IMR-90 (cell line): ENCODE measurements around the gene AEN.

Source experiments
- MXI1 ChIP-seq: IDR thresholded peaks from 2 replicates; pipeline ENCODE4 v1.6.1; 2012; ENCODE audit warnings: low read depth, mild to moderate bottlenecking, low read length, moderate library complexity, borderline replicate concordance
- POLR2A ChIP-seq: IDR thresholded peaks from 2 replicates; pipeline ENCODE4 v1.6.1; 2012; ENCODE audit warnings: mild to moderate bottlenecking, low read depth, low read length
- RCOR1 ChIP-seq: IDR thresholded peaks from 2 replicates; pipeline ENCODE4 v1.6.1; 2012; ENCODE audit warnings: mild to moderate bottlenecking, low read length, improper control_type of control experiment; ENCODE audit not compliant: insufficient replicate concordance
- RFX5 ChIP-seq: IDR thresholded peaks from 2 replicates; pipeline ENCODE4 v1.8.0; 2012; ENCODE audit warnings: low read depth, mild to moderate bottlenecking, low read length, moderate library complexity
- TF ChIP-seq, protein P1 (sequence below): conservative IDR thresholded peaks from 2 replicates; pipeline ENCODE4 v1.5.1; 2012; ENCODE audit warnings: mild to moderate bottlenecking, low read depth, low read length, improper control_type of control experiment

DNA sequence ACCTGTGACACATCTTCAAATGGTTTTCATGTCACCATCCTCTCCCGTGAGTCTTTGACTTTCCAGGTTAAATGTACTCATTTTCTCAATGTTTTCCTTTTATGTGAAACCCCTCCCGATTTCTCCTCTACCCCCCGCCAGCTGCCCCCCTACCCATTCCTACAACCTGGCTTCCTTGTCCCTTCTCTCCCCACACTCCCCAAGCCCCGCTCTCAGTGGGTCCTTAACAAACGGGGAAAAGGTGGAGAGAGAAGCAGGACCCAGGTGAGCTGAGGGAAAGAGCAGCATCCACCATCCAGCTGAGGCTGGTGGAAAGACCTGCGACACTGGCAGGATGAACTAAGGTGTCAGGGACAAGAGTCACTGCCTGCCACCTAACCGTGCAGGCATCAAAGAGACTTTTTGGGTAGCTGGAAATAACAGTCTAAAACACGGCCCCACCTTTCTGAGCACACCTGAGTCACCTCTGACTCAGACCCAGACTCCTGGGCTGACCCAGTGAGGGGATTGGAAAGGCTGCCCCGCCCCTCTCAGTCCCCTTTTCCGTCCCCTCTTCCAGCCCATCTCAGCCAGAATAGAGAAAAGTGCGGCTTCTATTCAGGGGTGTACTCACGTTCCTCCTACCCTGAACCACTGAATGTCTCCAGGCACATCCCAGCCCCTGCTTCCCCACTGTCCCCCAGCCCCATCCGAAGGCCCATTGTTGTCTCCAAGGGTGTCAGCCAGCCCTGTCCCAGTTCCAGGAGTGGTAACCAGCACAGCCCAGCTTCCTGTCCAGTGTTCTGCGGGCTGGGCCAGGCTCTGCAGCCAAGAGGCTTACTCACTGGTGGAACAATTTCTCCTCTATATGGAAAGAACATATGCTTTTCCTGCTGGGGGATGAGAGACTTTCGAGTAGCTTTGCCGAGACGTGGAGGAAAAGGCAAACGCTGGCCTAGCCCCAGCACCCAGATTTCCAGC is 38.1 kb downstream of the AEN start:
- TF ChIP-seq, protein P1, sequence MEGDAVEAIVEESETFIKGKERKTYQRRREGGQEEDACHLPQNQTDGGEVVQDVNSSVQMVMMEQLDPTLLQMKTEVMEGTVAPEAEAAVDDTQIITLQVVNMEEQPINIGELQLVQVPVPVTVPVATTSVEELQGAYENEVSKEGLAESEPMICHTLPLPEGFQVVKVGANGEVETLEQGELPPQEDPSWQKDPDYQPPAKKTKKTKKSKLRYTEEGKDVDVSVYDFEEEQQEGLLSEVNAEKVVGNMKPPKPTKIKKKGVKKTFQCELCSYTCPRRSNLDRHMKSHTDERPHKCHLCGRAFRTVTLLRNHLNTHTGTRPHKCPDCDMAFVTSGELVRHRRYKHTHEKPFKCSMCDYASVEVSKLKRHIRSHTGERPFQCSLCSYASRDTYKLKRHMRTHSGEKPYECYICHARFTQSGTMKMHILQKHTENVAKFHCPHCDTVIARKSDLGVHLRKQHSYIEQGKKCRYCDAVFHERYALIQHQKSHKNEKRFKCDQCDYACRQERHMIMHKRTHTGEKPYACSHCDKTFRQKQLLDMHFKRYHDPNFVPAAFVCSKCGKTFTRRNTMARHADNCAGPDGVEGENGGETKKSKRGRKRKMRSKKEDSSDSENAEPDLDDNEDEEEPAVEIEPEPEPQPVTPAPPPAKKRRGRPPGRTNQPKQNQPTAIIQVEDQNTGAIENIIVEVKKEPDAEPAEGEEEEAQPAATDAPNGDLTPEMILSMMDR = no peak
- TF ChIP-seq POLR2A (no peak), RCOR1 (no peak), RFX5 (no peak), MXI1 (no peak)
